HCT116 (cell line): Measurements from ENCODE around the gene NGEF. TPM values are rescaled to one million over a fixed set of nuclear protein-coding genes. Genes with fewer than 3 reads are reported as not detected.

Source experiments
- ATAC-seq: fragments of 200-7000 bp; cut with Tn5 transposase; 2 replicates; pipeline ENCODE4 v1.9.1; 2020; ENCODE audit warnings: mild to moderate bottlenecking, moderate library complexity
- BruUV-seq: library from RNA; stranded (reverse); fragments of 400-500 nt; replicated peaks from 2 replicates; lab custom pipeline; 2021; lab: Mats Ljungman, UMichigan
- CTCF ChIA-PET: fragments of 300-600 bp; sonication (Branson Sonifier 250); formaldehyde crosslinking; loops from one replicate; lab custom pipeline; 2021; ENCODE audit warnings: antibody characterized with exemption; lab: Charles Lee
- POLR2A ChIA-PET: fragments of 300-600, 350-600 bp; sonication (Branson Sonifier 250); formaldehyde crosslinking; loops from one replicate; lab custom pipeline; 2021; ENCODE audit warnings: antibody characterized with exemption; lab: Charles Lee
- RAD21 ChIA-PET, 2 experiments: fragments of 300-600 bp; sonication (Branson Sonifier 250); formaldehyde crosslinking; loops; one replicate each; lab custom pipeline; 2023; ENCODE audit warnings: low total read pairs in 2 of 2; ENCODE audit not compliant: uncharacterized antibody in 2 of 2, unreplicated experiment in 2 of 2, low non-redundant PET in 1 of 2; lab: Charles Lee
- DNase-seq: peaks from one replicate; pipeline ENCODE4 v3.0.0-alpha.2; 2010; ENCODE audit warnings: low read depth, low spot score
- H2AFZ ChIP-seq: fragments of 200-600 bp; shearing (Covaris generic), sonication (generic); 2 replicates; pipeline ENCODE4 v1.6.1; 2017; ENCODE audit warnings: low read depth, mixed run types, mixed read lengths, antibody characterized with exemption, low read length; ENCODE audit not compliant: poor library complexity, severe bottlenecking
- H3K27ac ChIP-seq: 2 replicates; pipeline ENCODE4 v1.5.1; 2012; ENCODE audit warnings: low read depth, low read length
- H3K27me3 ChIP-seq: fragments of 200-600 bp; sonication (generic); 2 replicates; pipeline ENCODE4 v1.6.1; 2016; ENCODE audit warnings: mixed run types, low read length, mixed read lengths; ENCODE audit not compliant: insufficient read depth
- H3K36me3 ChIP-seq, 2 experiments: fragments of 200-500 bp in 1 of 2; fragments of 200-600 bp in 1 of 2; sonication (Bioruptor generic) in 1 of 2; sonication (generic) in 1 of 2; 2 replicates each; pipeline versions ENCODE4 v1.5.1 to v1.6.1; 2014 to 2016; ENCODE audit warnings: low read length in 2 of 2, inconsistent platforms in 1 of 2, mixed read lengths in 1 of 2, mixed run types in 1 of 2; ENCODE audit not compliant: insufficient read depth in 2 of 2, control insufficient read depth in 1 of 2
- H3K4me1 ChIP-seq, 2 experiments: fragments of 200-600 bp in 1 of 2; sonication (generic) in 1 of 2; 2 replicates each; pipeline versions ENCODE4 v1.5.1 to v1.6.1; 2012 to 2017; ENCODE audit warnings: low read length in 2 of 2, inconsistent platforms in 1 of 2, mild to moderate bottlenecking in 1 of 2, mixed read lengths in 1 of 2, mixed run types in 1 of 2, moderate library complexity in 1 of 2; ENCODE audit not compliant: insufficient read depth in 2 of 2, control insufficient read depth in 1 of 2
- H3K4me2 ChIP-seq: fragments of 200-600 bp; sonication (generic); 2 replicates; pipeline ENCODE4 v1.6.1; 2017; ENCODE audit warnings: mixed run types, low read length, mixed read lengths
- H3K4me3 ChIP-seq, 2 experiments: fragments of 200-600 bp in 1 of 2; sonication (generic) in 1 of 2; replicated peaks in 1 of 2; 2 replicates each; pipeline ENCODE4 v1.5.1; 2011 to 2016; ENCODE audit warnings: low read length in 2 of 2, control low read depth in 1 of 2, low read depth in 1 of 2, mild to moderate bottlenecking in 1 of 2, mixed read lengths in 1 of 2, mixed run types in 1 of 2
- H3K79me2 ChIP-seq: fragments of 200-600 bp; sonication (generic); 2 replicates; pipeline ENCODE4 v1.6.1; 2017; ENCODE audit warnings: mild to moderate bottlenecking, mixed run types, low read length, moderate library complexity, mixed read lengths; ENCODE audit not compliant: insufficient read depth
- H3K9ac ChIP-seq: fragments of 200-600 bp; sonication (generic); 2 replicates; pipeline ENCODE4 v1.6.1; 2016; ENCODE audit warnings: low read length, mixed read lengths
- H3K9me2 ChIP-seq: fragments of 200-600 bp; sonication (generic), shearing (Covaris generic); 2 replicates; pipeline ENCODE4 v1.6.1; 2017; ENCODE audit warnings: mixed run types, mild to moderate bottlenecking, moderate library complexity; ENCODE audit not compliant: insufficient read depth
- H3K9me3 ChIP-seq, 2 experiments: fragments of 200-500 bp in 1 of 2; fragments of 200-600 bp in 1 of 2; sonication (Bioruptor generic) in 1 of 2; sonication (generic) in 1 of 2; 2 replicates each; pipeline ENCODE4 v1.6.1; 2014 to 2017; ENCODE audit warnings: low read length in 2 of 2, mixed read lengths in 2 of 2, inconsistent platforms in 1 of 2, low read depth in 1 of 2, mild to moderate bottlenecking in 1 of 2, mixed run types in 1 of 2, moderate library complexity in 1 of 2; ENCODE audit not compliant: control insufficient read depth in 1 of 2, insufficient read depth in 1 of 2
- H4K20me1 ChIP-seq: fragments of 200-600 bp; sonication (generic), shearing (Covaris generic); 2 replicates; pipeline ENCODE4 v1.6.1; 2017; ENCODE audit warnings: mixed run types, mild to moderate bottlenecking, moderate library complexity; ENCODE audit not compliant: insufficient read depth
- EZH2phosphoT487 ChIP-seq: fragments of 200-600 bp; IDR thresholded peaks from 2 replicates; pipeline ENCODE4 v1.6.1; 2018; ENCODE audit warnings: antibody characterized with exemption, borderline replicate concordance
- POLR2AphosphoS5 ChIP-seq: IDR thresholded peaks from 2 replicates; pipeline ENCODE4 v1.6.1; 2011; ENCODE audit warnings: mild to moderate bottlenecking, low read depth, low read length, moderate library complexity
- REST ChIP-seq: IDR thresholded peaks from 2 replicates; pipeline ENCODE4 v1.6.1; 2012; ENCODE audit warnings: low read depth
- SIN3A ChIP-seq: IDR thresholded peaks from 2 replicates; pipeline ENCODE4 v1.6.1; 2012; ENCODE audit warnings: low read depth
- TCF7L2 ChIP-seq: IDR thresholded peaks from 2 replicates; pipeline ENCODE4 v1.7.0; 2011; ENCODE audit warnings: borderline replicate concordance, inconsistent platforms; ENCODE audit not compliant: insufficient read depth, insufficient read length; ENCODE audit errors: extremely low read depth
- ZBTB33 ChIP-seq: IDR thresholded peaks from 2 replicates; pipeline ENCODE4 v1.6.1; 2011; ENCODE audit warnings: mild to moderate bottlenecking, low read length, moderate library complexity; ENCODE audit not compliant: insufficient replicate concordance; ENCODE audit errors: extremely low read depth
- intact Hi-C: fragments of 100-400 bp; cut with micrococcal nuclease; formaldehyde crosslinking; loops from 2 replicates; pipeline ENCODE4 v1.10.0; 2022
- total RNA-seq: library from RNA; stranded (reverse); gene quantifications from one replicate; pipeline ENCODE4 v1.2.1, GENCODE V29; 2021; ENCODE audit not compliant: unreplicated experiment
- TF ChIP-seq, protein P1 (sequence below), 3 experiments: fragments of 200-600 bp in 1 of 3; sonication (generic) in 1 of 3; IDR thresholded peaks in 2 of 3; conservative IDR thresholded peaks in 1 of 3; 2 replicates each; pipeline ENCODE4 v1.5.1; 2012 to 2017; ENCODE audit warnings: low read depth in 2 of 3, low read length in 2 of 3, antibody characterized with exemption in 1 of 3, borderline replicate concordance in 1 of 3, control low read depth in 1 of 3, mild to moderate bottlenecking in 1 of 3, mixed read lengths in 1 of 3, mixed run types in 1 of 3, moderate library complexity in 1 of 3; ENCODE audit not compliant: insufficient read depth in 1 of 3

The NGEF gene
- total RNA-seq, 1 experiment from 2014 or later: 12.6 TPM

DNA sequence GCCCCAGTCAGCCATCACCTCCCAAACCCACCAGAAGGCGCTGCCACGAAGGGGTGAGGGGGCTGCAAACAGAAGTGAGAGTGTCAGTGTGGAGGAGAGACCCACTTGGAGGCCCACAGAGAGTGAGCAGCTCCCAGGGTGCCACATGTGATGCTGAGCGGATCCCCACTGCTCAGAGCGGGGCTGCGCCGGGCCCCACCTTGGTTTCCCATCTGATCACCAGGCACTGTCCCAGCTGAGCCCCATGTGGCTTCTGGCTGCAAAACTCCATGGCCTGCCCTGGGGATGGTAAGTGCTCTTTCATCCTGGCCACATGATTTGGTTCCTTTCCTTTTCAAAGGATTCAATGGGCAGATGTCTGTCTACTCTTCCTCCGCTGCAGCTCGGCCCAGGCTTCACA lies 119.2 kb downstream of the NGEF start (continued):
- TF ChIP-seq REST (no peak), ZBTB33 (no peak), EZH2phosphoT487 (no peak)
- TF ChIP-seq, all 23 proteins: peak for 0

- Histone ChIP-seq H3K36me3 (no peaks in the 10 kb centered on the region), H3K79me2 (no peaks in the 10 kb centered on the region), H3K9ac (no peak overlapping the region), H3K4me2 (no peak overlapping the region), H3K4me3 (no peak overlapping the region), H2AFZ (no peak overlapping the region), H3K27ac (no peak overlapping the region), H4K20me1 (no peaks in the 10 kb centered on the region), H3K27me3 (no peaks in the 10 kb centered on the region), H3K9me2 (no peaks in the 10 kb centered on the region), H3K9me3 (no peaks in the 10 kb centered on the region), H3K4me1 (peaks cover 15 to 39% of the 10 kb centered on the region in 2 experiments)
- ChIA-PET RAD21 (no interaction called here), POLR2A (interaction anchor here (1.2 kb wide), 1 partner anchor 9 kb away, joined by 5 read pairs; no protein-coding TSS in a partner anchor), CTCF (no interaction called here)
- no TSS peak for BruUV-seq
- intact Hi-C loops: loop anchor here (5.0 kb wide), 1 partner anchor 94 kb away; no protein-coding TSS in a partner anchor
- DNase-seq: no peak
- ATAC-seq: no peak
- no peak for TF ChIP-seq EZH2phosphoT487
- TF ChIP-seq POLR2AphosphoS5: no peak
- TF ChIP-seq ZBTB33: no peak
- no peak for TF ChIP-seq REST
- TF ChIP-seq TCF7L2: no peak
- no peak for TF ChIP-seq SIN3A
- TF ChIP-seq, protein P1, sequence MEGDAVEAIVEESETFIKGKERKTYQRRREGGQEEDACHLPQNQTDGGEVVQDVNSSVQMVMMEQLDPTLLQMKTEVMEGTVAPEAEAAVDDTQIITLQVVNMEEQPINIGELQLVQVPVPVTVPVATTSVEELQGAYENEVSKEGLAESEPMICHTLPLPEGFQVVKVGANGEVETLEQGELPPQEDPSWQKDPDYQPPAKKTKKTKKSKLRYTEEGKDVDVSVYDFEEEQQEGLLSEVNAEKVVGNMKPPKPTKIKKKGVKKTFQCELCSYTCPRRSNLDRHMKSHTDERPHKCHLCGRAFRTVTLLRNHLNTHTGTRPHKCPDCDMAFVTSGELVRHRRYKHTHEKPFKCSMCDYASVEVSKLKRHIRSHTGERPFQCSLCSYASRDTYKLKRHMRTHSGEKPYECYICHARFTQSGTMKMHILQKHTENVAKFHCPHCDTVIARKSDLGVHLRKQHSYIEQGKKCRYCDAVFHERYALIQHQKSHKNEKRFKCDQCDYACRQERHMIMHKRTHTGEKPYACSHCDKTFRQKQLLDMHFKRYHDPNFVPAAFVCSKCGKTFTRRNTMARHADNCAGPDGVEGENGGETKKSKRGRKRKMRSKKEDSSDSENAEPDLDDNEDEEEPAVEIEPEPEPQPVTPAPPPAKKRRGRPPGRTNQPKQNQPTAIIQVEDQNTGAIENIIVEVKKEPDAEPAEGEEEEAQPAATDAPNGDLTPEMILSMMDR (IDR thresholded peaks at IDR 0.05 in 2 of 3, conservative IDR thresholded peaks at IDR 0.05 in 1 of 3; ENCODE audit: borderline replicate concordance in 1 of 3, insufficient read depth in 1 of 3, low read depth in 2 of 3, low read length in 2 of 3): no peak
Observed at GRCh38 chr2:232892843-232893242, 120.2 kb downstream of the NGEF start.
